ENCODE measurements around the gene EPAS1. TPM values are rescaled to one million over a fixed set of nuclear protein-coding genes. Genes with fewer than 3 reads are reported as not detected.

Gene EPAS1
- total RNA-seq, 1 donor from 2014 or later: 22.9 TPM

DNA sequence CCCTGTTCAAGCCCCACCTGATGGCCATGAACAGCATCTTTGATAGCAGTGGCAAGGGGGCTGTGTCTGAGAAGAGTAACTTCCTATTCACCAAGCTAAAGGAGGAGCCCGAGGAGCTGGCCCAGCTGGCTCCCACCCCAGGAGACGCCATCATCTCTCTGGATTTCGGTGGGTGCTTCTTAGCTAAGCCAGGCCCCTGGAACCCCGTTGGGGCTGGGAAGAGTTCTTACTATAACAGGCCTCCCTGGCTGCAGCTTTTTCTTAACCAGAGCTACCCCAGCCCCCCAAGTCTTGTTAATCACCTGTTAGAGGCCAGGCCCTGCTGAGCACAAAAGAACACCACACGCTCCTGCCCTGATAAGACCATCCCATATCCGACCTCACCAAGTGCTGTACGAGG lies 79.4 kb downstream of the EPAS1 start:
- no peak for DNase-seq (ENCODE audit: low spot score)
- H3K36me3 Mint-ChIP-seq (ENCODE audit: low read depth): peaks cover 1% of the 10 kb centered on the region
- H3K9me3 Mint-ChIP-seq: no peaks in the 10 kb centered on the region
- intact Hi-C loops (cut with micrococcal nuclease): no loop called here
- no peaks in the 10 kb centered on the region for H3K4me1 Mint-ChIP-seq (ENCODE audit: low read depth)
- H3K4me3 Mint-ChIP-seq: no peak overlapping the region
- H3K27me3 Mint-ChIP-seq (ENCODE audit: insufficient read depth): no peaks in the 10 kb centered on the region
- no peak overlapping the region for H3K27ac Mint-ChIP-seq

DNA sequence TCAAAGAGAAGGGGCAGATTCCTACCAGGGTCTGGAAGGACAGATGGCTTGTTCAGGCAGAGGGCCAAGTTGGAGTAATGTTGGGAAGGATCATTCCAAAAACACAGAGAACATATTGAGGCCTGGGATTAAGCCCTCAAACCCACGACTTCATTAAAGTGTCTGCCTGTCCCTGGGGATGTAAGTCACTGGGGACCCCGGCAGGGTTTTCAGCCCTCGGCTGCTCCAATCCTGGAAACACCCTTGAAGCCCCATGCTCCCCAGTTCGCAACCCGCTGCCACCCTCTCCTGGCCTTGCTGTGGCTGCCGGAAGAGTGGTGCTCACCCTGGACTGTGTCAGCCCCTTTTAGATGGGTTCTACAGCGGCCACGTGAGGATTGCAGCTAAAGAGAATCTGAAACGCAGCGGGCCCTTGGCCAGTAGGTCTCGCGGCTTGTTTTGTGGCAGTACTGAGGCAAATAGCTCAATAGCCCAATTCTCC lies 79.9 kb downstream of the EPAS1 start:
- DNase-seq (ENCODE audit: low spot score): no peak
- intact Hi-C loops (cut with micrococcal nuclease): no loop called here

DNA sequence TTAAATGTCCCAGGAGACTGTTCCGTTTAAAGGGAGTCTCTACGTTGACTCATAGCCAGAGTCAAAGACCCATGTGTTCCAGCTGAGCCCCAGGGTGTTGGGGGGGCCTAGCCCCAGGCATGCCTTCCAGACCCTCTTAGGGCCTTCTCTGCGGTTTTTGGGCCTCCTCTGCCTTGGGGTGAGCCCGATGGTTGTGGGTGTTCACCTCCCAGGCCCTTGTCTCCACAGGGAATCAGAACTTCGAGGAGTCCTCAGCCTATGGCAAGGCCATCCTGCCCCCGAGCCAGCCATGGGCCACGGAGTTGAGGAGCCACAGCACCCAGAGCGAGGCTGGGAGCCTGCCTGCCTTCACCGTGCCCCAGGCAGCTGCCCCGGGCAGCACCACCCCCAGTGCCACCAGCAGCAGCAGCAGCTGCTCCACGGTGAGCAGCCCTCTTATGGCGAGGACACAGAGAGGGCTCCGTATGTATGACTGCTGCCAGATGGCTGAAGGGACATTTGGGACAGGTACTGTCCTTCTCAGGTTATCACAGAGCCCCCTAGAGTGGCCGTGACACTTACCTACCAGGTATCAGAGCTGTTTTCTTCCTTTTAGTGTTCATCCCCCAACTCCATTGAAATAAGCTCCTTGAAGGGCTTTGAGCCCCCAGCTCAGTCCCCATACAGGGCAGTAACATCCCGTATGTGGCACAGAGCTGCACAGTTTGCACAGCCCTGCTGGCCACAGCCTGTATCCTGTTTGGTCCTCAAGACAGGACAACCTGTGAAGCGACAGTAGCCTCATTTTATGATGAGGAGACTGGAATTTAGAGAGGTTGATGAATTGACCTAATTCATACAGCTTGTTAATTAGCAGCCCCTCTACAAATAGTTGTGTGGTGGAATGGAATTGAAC lies 80.7 kb downstream of the EPAS1 start:
- Mint-ChIP-seq H3K4me3 (no peak overlapping the region), H3K27ac (no peak overlapping the region), H3K27me3 (ENCODE audit: insufficient read depth) (no peaks in the 10 kb centered on the region), H3K36me3 (ENCODE audit: low read depth) (peaks cover 1% of the 10 kb centered on the region), H3K4me1 (ENCODE audit: low read depth) (no peaks in the 10 kb centered on the region), H3K9me3 (no peaks in the 10 kb centered on the region)
- intact Hi-C loops (cut with micrococcal nuclease): no loop called here
- DNase-seq (ENCODE audit: low spot score): no peak

More for the DNA sequence above, 79.9 kb downstream of the EPAS1 start:
- H3K9me3 Mint-ChIP-seq: no peaks in the 10 kb centered on the region
- H3K36me3 Mint-ChIP-seq (ENCODE audit: low read depth): peaks cover 1% of the 10 kb centered on the region
- no peaks in the 10 kb centered on the region for H3K4me1 Mint-ChIP-seq (ENCODE audit: low read depth)
- H3K27me3 Mint-ChIP-seq (ENCODE audit: insufficient read depth): no peaks in the 10 kb centered on the region
- H3K4me3 Mint-ChIP-seq: no peak overlapping the region
- no peak overlapping the region for H3K27ac Mint-ChIP-seq

DNA sequence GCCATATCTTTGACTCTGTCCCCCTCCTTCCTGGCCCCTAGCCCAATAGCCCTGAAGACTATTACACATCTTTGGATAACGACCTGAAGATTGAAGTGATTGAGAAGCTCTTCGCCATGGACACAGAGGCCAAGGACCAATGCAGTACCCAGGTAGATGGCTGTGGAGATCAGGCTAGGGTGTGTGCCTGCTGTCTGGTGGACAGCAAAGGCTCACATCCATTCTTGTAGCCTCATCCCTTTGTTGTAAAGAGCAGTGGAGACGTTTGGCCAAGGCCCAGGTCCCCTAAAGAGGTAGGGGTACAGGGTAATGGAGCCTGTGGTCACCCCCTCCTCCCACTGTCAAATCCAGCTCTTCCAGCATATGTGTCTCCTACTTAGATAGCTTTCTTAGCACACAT lies 81.4 kb downstream of the EPAS1 start:
- Mint-ChIP-seq H3K36me3 (ENCODE audit: low read depth) (peaks cover 1% of the 10 kb centered on the region), H3K9me3 (no peaks in the 10 kb centered on the region), H3K4me1 (ENCODE audit: low read depth) (no peaks in the 10 kb centered on the region), H3K4me3 (no peak overlapping the region), H3K27me3 (ENCODE audit: insufficient read depth) (no peaks in the 10 kb centered on the region), H3K27ac (no peak overlapping the region)
- no peak for DNase-seq (ENCODE audit: low spot score)
- intact Hi-C loops (cut with micrococcal nuclease): no loop called here

DNA sequence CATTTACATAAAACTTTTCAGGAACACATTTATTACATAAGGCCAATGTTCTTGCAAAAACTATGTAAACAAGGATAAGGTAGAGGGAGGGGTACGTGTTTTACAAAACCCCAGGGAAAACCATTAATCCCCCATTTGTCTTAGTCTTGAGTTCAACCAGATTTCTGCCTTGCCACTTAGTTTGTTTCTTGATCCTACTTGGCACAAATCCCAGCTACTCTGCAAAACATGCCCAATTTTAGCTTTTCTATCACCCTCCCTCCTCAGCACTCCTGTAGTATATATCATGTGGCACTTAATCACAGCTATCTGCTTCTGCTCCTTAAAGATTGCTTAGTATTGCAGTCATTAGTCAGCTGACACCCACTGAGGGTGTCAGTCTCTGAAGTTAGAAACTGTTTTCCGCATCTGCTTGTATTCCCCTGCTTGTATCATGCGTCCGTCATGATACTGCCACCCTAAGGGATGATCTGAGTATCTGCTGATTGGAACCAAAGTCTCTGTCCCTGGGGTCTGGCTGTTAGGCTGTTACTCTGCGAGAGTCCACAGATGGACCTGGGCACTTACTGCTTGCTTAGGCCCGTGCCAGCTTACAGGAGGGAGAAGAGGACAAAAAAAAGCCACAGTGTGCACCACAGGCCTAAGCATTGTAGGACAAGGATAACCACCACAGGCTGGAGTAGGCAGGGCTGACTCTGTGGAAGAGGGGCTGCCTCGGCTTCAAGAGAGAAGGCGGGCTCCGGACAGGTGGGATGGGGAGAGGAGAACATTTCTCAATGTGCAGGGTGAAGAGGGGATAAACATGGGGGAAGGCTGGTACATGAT lies 82.2 kb downstream of the EPAS1 start:
- Mint-ChIP-seq H3K27me3 (ENCODE audit: insufficient read depth) (no peaks in the 10 kb centered on the region), H3K4me1 (ENCODE audit: low read depth) (no peaks in the 10 kb centered on the region), H3K4me3 (no peak overlapping the region), H3K36me3 (ENCODE audit: low read depth) (peaks cover 1% of the 10 kb centered on the region), H3K9me3 (no peaks in the 10 kb centered on the region), H3K27ac (no peak overlapping the region)
- intact Hi-C loops (cut with micrococcal nuclease): no loop called here
- DNase-seq (ENCODE audit: low spot score): no peak

DNA sequence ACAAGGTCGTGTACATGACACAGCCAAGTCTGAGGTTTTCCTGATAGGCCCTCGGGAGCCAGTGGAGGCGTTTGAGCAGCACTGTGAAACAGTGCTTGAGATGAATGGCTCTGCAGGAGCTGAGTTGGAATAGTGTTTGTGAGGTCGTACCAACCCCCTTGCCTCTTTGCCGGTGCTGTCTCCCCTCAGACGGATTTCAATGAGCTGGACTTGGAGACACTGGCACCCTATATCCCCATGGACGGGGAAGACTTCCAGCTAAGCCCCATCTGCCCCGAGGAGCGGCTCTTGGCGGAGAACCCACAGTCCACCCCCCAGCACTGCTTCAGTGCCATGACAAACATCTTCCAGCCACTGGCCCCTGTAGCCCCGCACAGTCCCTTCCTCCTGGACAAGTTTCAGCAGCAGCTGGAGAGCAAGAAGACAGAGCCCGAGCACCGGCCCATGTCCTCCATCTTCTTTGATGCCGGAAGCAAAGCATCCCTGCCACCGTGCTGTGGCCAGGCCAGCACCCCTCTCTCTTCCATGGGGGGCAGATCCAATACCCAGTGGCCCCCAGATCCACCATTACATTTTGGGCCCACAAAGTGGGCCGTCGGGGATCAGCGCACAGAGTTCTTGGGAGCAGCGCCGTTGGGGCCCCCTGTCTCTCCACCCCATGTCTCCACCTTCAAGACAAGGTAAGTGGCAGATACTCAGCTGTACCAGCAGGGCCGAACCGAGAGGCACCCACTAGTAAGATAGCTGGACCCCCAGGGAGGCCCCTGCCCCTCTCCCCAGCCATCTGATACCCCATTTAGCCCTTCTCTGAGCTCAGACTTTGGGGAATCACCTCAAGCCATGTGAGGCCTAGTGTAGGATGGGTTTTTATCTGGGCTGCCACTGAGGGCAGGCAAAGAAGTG lies 83.1 kb downstream of the EPAS1 start:
- H3K36me3 Mint-ChIP-seq (ENCODE audit: low read depth): peaks cover 1% of the 10 kb centered on the region
- peaks cover 4% of the 10 kb centered on the region for H3K27me3 Mint-ChIP-seq (ENCODE audit: insufficient read depth)
- no peak overlapping the region for H3K4me3 Mint-ChIP-seq
- H3K9me3 Mint-ChIP-seq: no peaks in the 10 kb centered on the region
- DNase-seq (ENCODE audit: low spot score): no peak
- H3K4me1 Mint-ChIP-seq (ENCODE audit: low read depth): no peaks in the 10 kb centered on the region
- intact Hi-C loops (cut with micrococcal nuclease): no loop called here
- no peak overlapping the region for H3K27ac Mint-ChIP-seq

DNA sequence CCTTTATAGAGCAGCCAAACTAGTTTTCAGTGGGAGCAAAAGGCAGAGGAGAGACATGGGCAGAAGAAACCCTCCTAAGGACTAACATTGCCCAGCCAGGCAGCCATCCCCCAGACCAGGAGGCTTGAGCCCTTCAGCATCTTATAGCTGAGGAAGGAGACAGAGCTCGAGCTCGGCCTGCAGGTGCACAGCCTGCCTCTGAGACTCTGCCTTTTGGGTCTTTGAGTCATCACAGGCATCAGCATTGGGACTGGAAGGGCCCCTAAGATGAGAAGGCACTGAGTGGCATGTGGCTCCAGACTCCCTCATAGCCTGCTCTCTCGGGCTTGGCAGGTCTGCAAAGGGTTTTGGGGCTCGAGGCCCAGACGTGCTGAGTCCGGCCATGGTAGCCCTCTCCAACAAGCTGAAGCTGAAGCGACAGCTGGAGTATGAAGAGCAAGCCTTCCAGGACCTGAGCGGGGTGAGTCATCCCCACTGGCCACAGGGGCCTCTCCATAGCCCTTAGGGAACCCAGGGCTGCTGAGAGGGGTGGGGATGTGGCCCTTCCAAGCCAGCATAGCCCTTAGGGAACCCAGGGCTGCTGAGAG lies 84.1 kb downstream of the EPAS1 start:
- intact Hi-C loops (cut with micrococcal nuclease): no loop called here
- H3K27ac Mint-ChIP-seq: no peak overlapping the region

DNA sequence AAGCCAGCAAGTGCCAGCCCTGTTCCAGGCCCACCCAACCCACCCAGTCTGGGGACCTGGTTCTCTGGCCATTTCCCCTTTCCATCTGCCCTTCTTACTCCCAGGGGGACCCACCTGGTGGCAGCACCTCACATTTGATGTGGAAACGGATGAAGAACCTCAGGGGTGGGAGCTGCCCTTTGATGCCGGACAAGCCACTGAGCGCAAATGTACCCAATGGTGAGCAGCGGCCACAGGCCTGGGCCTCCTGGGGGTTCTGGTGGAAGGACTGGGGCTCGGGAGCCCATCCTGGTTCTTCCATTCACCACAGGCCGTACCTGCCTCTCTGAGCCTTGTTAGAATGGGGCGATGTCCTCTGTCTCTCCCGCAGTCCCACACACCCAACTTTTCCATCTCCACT lies 84.7 kb downstream of the EPAS1 start:
- Mint-ChIP-seq H3K27ac (no peak overlapping the region), H3K9me3 (no peaks in the 10 kb centered on the region), H3K27me3 (ENCODE audit: insufficient read depth) (peaks cover 4% of the 10 kb centered on the region), H3K36me3 (ENCODE audit: low read depth) (peaks cover 1% of the 10 kb centered on the region), H3K4me1 (ENCODE audit: low read depth) (no peaks in the 10 kb centered on the region), H3K4me3 (no peak overlapping the region)
- intact Hi-C loops (cut with micrococcal nuclease): no loop called here
- no peak for DNase-seq (ENCODE audit: low spot score)

More for the DNA sequence above, 84.1 kb downstream of the EPAS1 start:
- Mint-ChIP-seq H3K9me3 (no peaks in the 10 kb centered on the region), H3K36me3 (ENCODE audit: low read depth) (peaks cover 1% of the 10 kb centered on the region), H3K4me3 (no peak overlapping the region), H3K4me1 (ENCODE audit: low read depth) (no peaks in the 10 kb centered on the region), H3K27me3 (ENCODE audit: insufficient read depth) (peaks cover 4% of the 10 kb centered on the region)
- DNase-seq (ENCODE audit: low spot score): no peak

DNA sequence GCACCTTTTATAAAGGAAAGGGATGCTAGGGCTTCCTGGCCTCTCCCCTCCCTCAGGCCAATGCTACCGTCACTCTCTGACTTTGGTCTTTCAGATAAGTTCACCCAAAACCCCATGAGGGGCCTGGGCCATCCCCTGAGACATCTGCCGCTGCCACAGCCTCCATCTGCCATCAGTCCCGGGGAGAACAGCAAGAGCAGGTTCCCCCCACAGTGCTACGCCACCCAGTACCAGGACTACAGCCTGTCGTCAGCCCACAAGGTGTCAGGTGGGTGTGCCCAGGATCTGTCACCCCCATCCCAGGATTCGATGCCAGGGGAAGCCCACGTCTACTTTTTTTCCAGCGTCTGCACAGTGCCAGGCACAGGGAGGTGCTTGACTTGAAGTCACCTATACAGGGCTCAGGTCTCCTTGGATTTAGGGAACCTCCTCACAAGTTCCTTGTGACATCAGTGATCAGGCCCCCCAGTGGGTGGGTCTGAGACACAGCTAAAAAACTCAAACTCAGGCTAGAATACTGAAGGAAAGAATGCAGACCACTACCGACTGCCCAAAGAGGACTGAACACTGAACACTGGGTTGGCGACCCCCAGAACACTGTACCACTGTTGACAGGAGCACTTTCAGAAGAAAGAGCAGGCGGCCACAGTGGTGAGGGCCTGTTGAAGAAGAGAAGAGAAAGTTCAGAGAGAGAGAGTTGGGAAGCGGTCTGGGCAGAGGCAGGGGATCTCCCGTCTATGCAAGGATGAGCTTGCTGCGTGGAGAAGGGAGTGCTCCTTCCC lies 85.3 kb downstream of the EPAS1 start:
- H3K4me3 Mint-ChIP-seq: no peak overlapping the region
- no peaks in the 10 kb centered on the region for H3K9me3 Mint-ChIP-seq
- DNase-seq (ENCODE audit: low spot score): no peak
- intact Hi-C loops (cut with micrococcal nuclease): no loop called here
- H3K36me3 Mint-ChIP-seq (ENCODE audit: low read depth): peaks cover 1% of the 10 kb centered on the region
- peaks cover 4% of the 10 kb centered on the region for H3K27me3 Mint-ChIP-seq (ENCODE audit: insufficient read depth)
- H3K4me1 Mint-ChIP-seq (ENCODE audit: low read depth): no peaks in the 10 kb centered on the region
- H3K27ac Mint-ChIP-seq: no peak overlapping the region

DNA sequence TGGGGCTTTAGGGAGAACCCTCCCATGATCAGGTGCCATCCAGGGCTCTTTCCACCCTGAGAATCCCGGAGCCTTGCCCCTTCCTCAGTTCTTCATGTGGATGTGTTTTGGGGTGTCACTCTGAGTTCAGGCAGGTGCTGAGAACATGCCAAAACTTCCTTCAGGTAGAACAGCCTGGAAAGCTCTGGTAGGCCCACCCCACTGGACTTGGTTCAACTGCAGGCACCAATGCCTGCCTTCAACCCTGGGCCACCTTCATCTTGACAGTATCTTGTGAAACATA lies 85.8 kb downstream of the EPAS1 start:
- H3K36me3 Mint-ChIP-seq (ENCODE audit: low read depth): peaks cover 1% of the 10 kb centered on the region
- H3K4me3 Mint-ChIP-seq: no peak overlapping the region
- no peak for DNase-seq (ENCODE audit: low spot score)
- H3K27me3 Mint-ChIP-seq (ENCODE audit: insufficient read depth): peaks cover 4% of the 10 kb centered on the region
- H3K4me1 Mint-ChIP-seq (ENCODE audit: low read depth): no peaks in the 10 kb centered on the region
- H3K27ac Mint-ChIP-seq: no peak overlapping the region
- no peaks in the 10 kb centered on the region for H3K9me3 Mint-ChIP-seq
- intact Hi-C loops (cut with micrococcal nuclease): no loop called here

DNA sequence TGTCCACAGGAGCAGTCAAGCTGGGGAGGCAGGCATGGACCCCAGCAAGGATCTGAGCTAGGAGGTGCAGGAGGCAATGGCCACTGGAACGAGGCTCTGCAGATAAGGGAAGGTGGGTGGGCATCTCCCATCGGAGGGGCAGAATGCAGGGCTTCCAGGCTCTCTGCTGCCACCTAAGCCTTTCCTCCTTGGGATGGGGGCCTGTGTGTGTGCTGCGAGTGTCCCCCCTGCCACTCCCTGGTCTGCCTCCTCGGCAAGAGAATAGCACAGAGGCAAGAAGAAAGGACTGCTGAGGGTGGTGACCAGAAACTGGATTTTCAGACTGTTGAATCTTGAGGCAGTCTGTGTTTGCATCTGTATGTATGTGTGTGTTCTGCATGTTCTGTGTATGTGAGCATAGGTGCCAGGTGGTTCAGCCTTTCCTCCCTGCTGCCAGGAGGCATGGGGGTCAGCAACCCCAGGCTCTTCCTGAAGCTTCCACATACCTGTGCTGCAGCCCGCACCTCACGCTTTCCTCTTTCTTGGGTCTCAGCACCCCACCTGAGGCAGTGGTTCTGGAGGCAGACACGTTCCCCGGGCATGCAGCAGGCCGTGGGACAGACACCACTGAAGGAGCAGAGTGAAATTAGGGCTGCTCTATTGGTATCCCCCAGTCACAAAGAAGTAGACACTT lies 86.7 kb downstream of the EPAS1 start:
- no peaks in the 10 kb centered on the region for H3K9me3 Mint-ChIP-seq
- H3K27ac Mint-ChIP-seq: no peak overlapping the region
- H3K4me1 Mint-ChIP-seq (ENCODE audit: low read depth): no peaks in the 10 kb centered on the region
- intact Hi-C loops (cut with micrococcal nuclease): no loop called here
- H3K27me3 Mint-ChIP-seq (ENCODE audit: insufficient read depth): peaks cover 4% of the 10 kb centered on the region
- no peak overlapping the region for H3K4me3 Mint-ChIP-seq
- no peaks in the 10 kb centered on the region for H3K36me3 Mint-ChIP-seq (ENCODE audit: low read depth)
- DNase-seq (ENCODE audit: low spot score): no peak
